K562 (cell line): ENCODE data around the gene ZFYVE1. TPM values are rescaled to one million over a fixed set of nuclear protein-coding genes. Genes with fewer than 3 reads are reported as not detected.

ENCODE experiments used
- ATAC-seq: fragments of 200-7000 bp; cut with Tn5 transposase; 3 replicates; pipeline ENCODE4 v1.9.1; 2020; ENCODE audit warnings: moderate library complexity
- BruUV-seq: library from RNA; stranded (reverse); fragments of 400-500 nt; replicated peaks from 2 replicates; lab custom pipeline; 2021; lab: Mats Ljungman, UMichigan
- CTCF ChIA-PET: fragments of 300-600 bp; formaldehyde crosslinking; extraction: SDS; loops from one replicate; lab custom pipeline; 2021; ENCODE audit warnings: low intra/inter-chr PET ratio; lab: Yijun Ruan, JAX
- POLR2A ChIA-PET: fragments of 300-600, 350-650 bp; sonication (Branson Sonifier 250); formaldehyde crosslinking; extraction: SDS; loops from one replicate; lab custom pipeline; 2021; ENCODE audit warnings: antibody characterized with exemption, inconsistent platforms; lab: Yijun Ruan, JAX
- DNase-seq, 4 experiments: peaks; one replicate each; pipeline versions ENCODE4 v3.0.0 to v3.0.0-alpha.2; 2011 to 2018; ENCODE audit warnings: low spot score in 3 of 4, mixed read lengths in 3 of 4; ENCODE audit errors: extremely low read depth in 1 of 4
- FAIRE-seq: peaks from 2 replicates; lab custom pipeline; 2011; peaks lifted over from hg19 to GRCh38; lab: Jason Lieb, UNC
- H2AFZ ChIP-seq: 2 replicates; pipeline ENCODE4 v1.6.0; 2011; ENCODE audit warnings: low read depth, low read length, control low read depth, inconsistent platforms
- H3K27ac ChIP-seq: fragments of 200-600 bp; 3 replicates; pipeline ENCODE4 v1.8.0; 2011; ENCODE audit warnings: low read depth, mild to moderate bottlenecking, control low read depth, inconsistent platforms, low read length, moderate library complexity, mixed read lengths; ENCODE audit errors: extremely low read depth
- H3K27me3 ChIP-seq, 2 experiments: fragments of 300-600 bp in 1 of 2; 2 replicates in 1 of 2; 3 replicates in 1 of 2; pipeline versions ENCODE4 v1.6.0 to v1.8.0; 2011; ENCODE audit warnings: inconsistent platforms in 2 of 2, low read length in 2 of 2, mild to moderate bottlenecking in 1 of 2, mixed read lengths in 1 of 2, moderate library complexity in 1 of 2; ENCODE audit not compliant: control insufficient read depth in 2 of 2, insufficient read depth in 2 of 2
- H3K36me3 ChIP-seq: fragments of 300-600 bp; 3 replicates; pipeline ENCODE4 v1.8.0; 2011; ENCODE audit warnings: mild to moderate bottlenecking, low read length, inconsistent platforms; ENCODE audit not compliant: control insufficient read depth, insufficient read depth
- H3K4me1 ChIP-seq, 2 experiments: fragments of 200-600 bp in 1 of 2; replicated peaks in 1 of 2; 2 replicates in 1 of 2; 3 replicates in 1 of 2; pipeline versions ENCODE4 v1.5.1 to v1.8.0; 2011; ENCODE audit warnings: inconsistent platforms in 2 of 2, low read length in 2 of 2, mild to moderate bottlenecking in 1 of 2, mixed read lengths in 1 of 2, moderate library complexity in 1 of 2; ENCODE audit not compliant: control insufficient read depth in 2 of 2, insufficient read depth in 2 of 2
- H3K4me2 ChIP-seq: 2 replicates; pipeline ENCODE4 v1.6.1; 2011; ENCODE audit warnings: low read length, control low read depth, inconsistent platforms, mixed read lengths; ENCODE audit not compliant: insufficient read depth
- H3K4me3 ChIP-seq: fragments of 200-600 bp; sonication (generic), shearing (Covaris generic); 2 replicates; pipeline ENCODE4 v1.5.1; 2016; ENCODE audit warnings: control low read depth, inconsistent platforms
- H3K79me2 ChIP-seq: fragments of 200-600 bp; 3 replicates; pipeline ENCODE4 v1.8.0; 2011; ENCODE audit warnings: low read length, inconsistent platforms; ENCODE audit not compliant: control insufficient read depth, insufficient read depth
- H3K9ac ChIP-seq, 2 experiments: 2 replicates each; pipeline versions ENCODE4 v1.6.0 to v1.6.1; 2011; ENCODE audit warnings: low read depth in 2 of 2, low read length in 2 of 2, control low read depth in 1 of 2, inconsistent platforms in 1 of 2, mild to moderate bottlenecking in 1 of 2, mixed read lengths in 1 of 2; ENCODE audit not compliant: insufficient read depth in 1 of 2
- H3K9me1 ChIP-seq: one replicate; pipeline ENCODE4 v1.6.0; 2011; ENCODE audit warnings: inconsistent platforms, mild to moderate bottlenecking, low read length, moderate library complexity; ENCODE audit not compliant: control insufficient read depth, insufficient read depth
- H3K9me3 ChIP-seq: replicated peaks from 2 replicates; pipeline ENCODE4 v1.5.1; 2011; ENCODE audit warnings: low read depth, low read length, inconsistent platforms; ENCODE audit not compliant: control insufficient read depth, insufficient read depth
- H4K20me1 ChIP-seq: replicated peaks from 2 replicates; pipeline ENCODE4 v1.6.1; 2011; ENCODE audit warnings: low read length, inconsistent platforms, mixed read lengths; ENCODE audit not compliant: control insufficient read depth, insufficient read depth
- CHD1 ChIP-seq: fragments of 200-600 bp; sonication (generic); IDR thresholded peaks from one replicate; pipeline ENCODE4 v1.6.1; 2012; ENCODE audit warnings: mild to moderate bottlenecking, moderate library complexity, low read length, inconsistent platforms
- ELF1 ChIP-seq: fragments of 200-800 bp; sonication (Bioruptor generic); IDR thresholded peaks from 2 replicates; pipeline ENCODE4 v1.6.1; 2016; ENCODE audit warnings: missing genetic modification characterization, missing compliant biosample characterization
- FOSL1 ChIP-seq: fragments of 200-800 bp; sonication (Bioruptor generic); conservative IDR thresholded peaks from 2 replicates; pipeline ENCODE4 v1.6.1; 2016; ENCODE audit warnings: missing genetic modification characterization, missing compliant biosample characterization
- KLF13 ChIP-seq: fragments of 450-650 bp; IDR thresholded peaks from 2 replicates; pipeline ENCODE4 v1.6.1; 2016; ENCODE audit warnings: missing genetic modification characterization, low read depth, mild to moderate bottlenecking, missing compliant biosample characterization, moderate library complexity, borderline replicate concordance
- MEF2A ChIP-seq: IDR thresholded peaks from 2 replicates; pipeline ENCODE4 v1.6.1; 2011; ENCODE audit warnings: low read depth, mild to moderate bottlenecking, low read length, moderate library complexity; ENCODE audit not compliant: control insufficient read depth
- NR1H2 ChIP-seq: sonication (generic); formaldehyde crosslinking; IDR thresholded peaks from 2 replicates; pipeline ENCODE4 v1.4.0; 2020; ENCODE audit warnings: mild to moderate bottlenecking, missing genetic modification reagents
- POLR2G ChIP-seq: fragments of 200-400 bp; formaldehyde crosslinking; IDR thresholded peaks from 2 replicates; pipeline ENCODE4 v1.6.1; 2017; ENCODE audit warnings: low read depth, mild to moderate bottlenecking, antibody characterized with exemption, low read length, moderate library complexity
- RBM15 ChIP-seq: fragments of 200-400 bp; formaldehyde crosslinking; IDR thresholded peaks from 2 replicates; pipeline ENCODE4 v1.6.1; 2018; ENCODE audit warnings: mild to moderate bottlenecking, low read length, moderate library complexity; ENCODE audit not compliant: insufficient read depth
- ZNF184 ChIP-seq: sonication (generic); formaldehyde crosslinking; IDR thresholded peaks from 2 replicates; pipeline ENCODE4 v1.5.0; 2020; ENCODE audit warnings: missing genetic modification reagents
- ZNF197 ChIP-seq: fragments of 200-800 bp; sonication (Bioruptor generic); IDR thresholded peaks from 2 replicates; pipeline ENCODE4 v1.6.1; 2016; ENCODE audit warnings: low read depth, missing genetic modification characterization, missing compliant biosample characterization
- WGBS: fragments of 100-300 bp; shearing (Covaris generic); methylation state at CpG from one replicate; pipeline ENCODE4 v1.1.6; 2016; ENCODE audit warnings: low coverage, mixed read lengths; ENCODE audit not compliant: insufficient coverage; ENCODE audit errors: missing lambda C conversion rate; 5-methylcytosine and 5-hydroxymethylcytosine counted together
- in situ Hi-C: fragments of 300-500 bp; cut with MboI; formaldehyde crosslinking; loops from 4 replicates; pipeline ENCODE4 v1.15.0; 2018; ENCODE audit warnings: inconsistent platforms, mixed read lengths
- intact Hi-C: fragments of 100-400 bp; cut with micrococcal nuclease; formaldehyde crosslinking; loops from 2 replicates; pipeline ENCODE4 v1.14.2; 2022
- polyA plus RNA-seq, 8 experiments: library from polyadenylated mRNA; depleted of rRNA in 4 of 8; stranded (reverse) in 5 of 8; unstranded in 3 of 8; fragments of >200 nt; fragmentation: Nextera tagmentation in 2 of 8; fragmentation: Illumina TruSeq in 1 of 8; extraction: Ambion mirVana in 2 of 8; extraction: Trizol in 1 of 8; gene quantifications; 2 replicates each; pipeline versions ENCODE4 v1.2.1 to v1.2.3, GENCODE V29; 2011 to 2014; ENCODE audit warnings: inconsistent platforms in 1 of 8, missing spikeins in 1 of 8
- total RNA-seq, 7 experiments: library from RNA; depleted of rRNA in 6 of 7; stranded (reverse); fragments of >200 nt in 6 of 7; fragmentation: Illumina TruSeq in 2 of 7; extraction: Trizol in 2 of 7; gene quantifications; 2 replicates each; pipeline versions ENCODE4 v1.2.1 to v1.2.3, GENCODE V29; 2011 to 2021; ENCODE audit warnings: low replicate concordance in 1 of 7
- TF ChIP-seq, protein P1 (sequence below), 2 experiments: fragments of 450-650 bp; formaldehyde crosslinking in 1 of 2; IDR thresholded peaks; 2 replicates each; pipeline versions ENCODE4 v1.4.0 to v1.6.1; 2014 to 2020; ENCODE audit warnings: mild to moderate bottlenecking in 2 of 2, borderline replicate concordance in 1 of 2, low read depth in 1 of 2
- TF ChIP-seq, protein P2 (sequence below): sonication (generic); formaldehyde crosslinking; IDR thresholded peaks from 2 replicates; pipeline ENCODE4 v1.9.0; 2022; ENCODE audit warnings: mild to moderate bottlenecking, missing genetic modification reagents

ZFYVE1 gene
- total and polyA plus RNA-seq, 9 of the 15 experiments (the other 6 are each of a cell fraction or from before 2014, with no cell fraction given), result 0.62 to 5.5 (median 3.4) TPM

DNA sequence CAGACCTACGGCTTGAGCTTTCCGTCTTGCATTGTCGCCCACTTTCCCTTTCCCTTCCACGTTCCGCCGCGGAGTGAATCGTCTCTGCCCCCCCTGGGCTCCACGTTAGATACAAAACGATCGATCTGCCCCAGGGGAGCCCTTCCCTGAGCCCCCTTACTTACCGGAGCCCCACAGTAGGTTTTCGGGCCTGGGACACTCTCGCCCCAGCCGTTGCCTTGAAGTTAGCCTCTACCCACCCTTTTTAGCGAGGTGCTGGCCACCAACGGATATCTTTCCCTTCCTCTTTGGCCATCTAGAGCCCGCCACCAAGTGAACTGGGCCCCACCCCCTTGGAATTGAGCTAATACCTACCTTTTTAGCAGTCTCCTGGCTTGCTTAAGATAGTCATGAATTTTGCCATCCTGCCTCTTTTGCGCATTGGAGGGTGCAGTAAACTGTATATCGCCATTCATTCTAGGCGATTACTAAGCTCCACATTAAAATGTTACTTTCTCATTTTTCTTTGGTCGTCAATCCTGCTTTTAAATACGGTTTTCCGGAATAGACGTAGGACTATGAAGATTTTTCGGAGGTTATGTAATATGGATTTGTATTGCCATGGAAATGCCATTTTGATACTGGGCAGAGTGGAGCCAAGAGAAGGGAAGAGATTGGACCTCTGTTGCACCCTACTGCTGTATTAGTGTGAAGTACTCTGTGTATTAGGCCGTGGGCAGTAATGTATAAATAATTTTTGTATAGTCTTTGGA is 32.2 kb upstream of the ZFYVE1 start:
- Histone ChIP-seq H3K4me2 (peak overlapping the region; percentile 81), H3K9me1 (no peaks in the 10 kb centered on the region), H3K79me2 (peaks cover 65% of the 10 kb centered on the region), H4K20me1 (peaks cover 7% of the 10 kb centered on the region; the same call in 1 of the 2 replicates), H3K9ac (peak overlapping the region; percentile 99), H2AFZ (peak overlapping the region; percentile 79), H3K4me1 (peaks cover 4 to 10% of the 10 kb centered on the region in 2 experiments; a peak in 3 of 5 replicates), H3K27me3 (no peaks in the 10 kb centered on the region), H3K4me3 (peak overlapping the region; percentile 96), H3K36me3 (peaks cover 35% of the 10 kb centered on the region; the same call in 2 of the 3 replicates), H3K27ac (peak overlapping the region; percentile 98), H3K9me3 (no peaks in the 10 kb centered on the region)
- DNase-seq (peak in 2 of 4 experiments; percentile 55 to 61), ATAC-seq (peak; percentile 73), FAIRE-seq (peak; percentile 23)
- under 1% methylated on average over 24 of the region's 27 CpGs for WGBS
- BruUV-seq, result TSS peak; percentile 58
- in situ Hi-C loops, result no loop called here
- intact Hi-C loops, result no loop called here
- ChIA-PET CTCF (no interaction called here), POLR2A (interaction anchor here (0.5 to 2.2 kb wide), 20 partner anchors 9 to 1667 kb away, joined by 3 to 16 read pairs (median 4); partner anchors contain the start of genes DCAF4, NUMB and ZFYVE1)
- TF ChIP-seq ZNF184 (CRISPR knock-in tag) (no peak), MEF2A (no peak), NR1H2 (CRISPR knock-in tag) (no peak), ELF1 (tag) (no peak), RBM15 (no peak), KLF13 (tag) (peak; percentile 52; the same call in 1 of the 2 replicates), ZNF197 (CRISPR knock-in tag) (no peak), FOSL1 (tag) (no peak), POLR2G (no peak), CHD1 (peak; percentile 47)
- TF ChIP-seq, protein P1, sequence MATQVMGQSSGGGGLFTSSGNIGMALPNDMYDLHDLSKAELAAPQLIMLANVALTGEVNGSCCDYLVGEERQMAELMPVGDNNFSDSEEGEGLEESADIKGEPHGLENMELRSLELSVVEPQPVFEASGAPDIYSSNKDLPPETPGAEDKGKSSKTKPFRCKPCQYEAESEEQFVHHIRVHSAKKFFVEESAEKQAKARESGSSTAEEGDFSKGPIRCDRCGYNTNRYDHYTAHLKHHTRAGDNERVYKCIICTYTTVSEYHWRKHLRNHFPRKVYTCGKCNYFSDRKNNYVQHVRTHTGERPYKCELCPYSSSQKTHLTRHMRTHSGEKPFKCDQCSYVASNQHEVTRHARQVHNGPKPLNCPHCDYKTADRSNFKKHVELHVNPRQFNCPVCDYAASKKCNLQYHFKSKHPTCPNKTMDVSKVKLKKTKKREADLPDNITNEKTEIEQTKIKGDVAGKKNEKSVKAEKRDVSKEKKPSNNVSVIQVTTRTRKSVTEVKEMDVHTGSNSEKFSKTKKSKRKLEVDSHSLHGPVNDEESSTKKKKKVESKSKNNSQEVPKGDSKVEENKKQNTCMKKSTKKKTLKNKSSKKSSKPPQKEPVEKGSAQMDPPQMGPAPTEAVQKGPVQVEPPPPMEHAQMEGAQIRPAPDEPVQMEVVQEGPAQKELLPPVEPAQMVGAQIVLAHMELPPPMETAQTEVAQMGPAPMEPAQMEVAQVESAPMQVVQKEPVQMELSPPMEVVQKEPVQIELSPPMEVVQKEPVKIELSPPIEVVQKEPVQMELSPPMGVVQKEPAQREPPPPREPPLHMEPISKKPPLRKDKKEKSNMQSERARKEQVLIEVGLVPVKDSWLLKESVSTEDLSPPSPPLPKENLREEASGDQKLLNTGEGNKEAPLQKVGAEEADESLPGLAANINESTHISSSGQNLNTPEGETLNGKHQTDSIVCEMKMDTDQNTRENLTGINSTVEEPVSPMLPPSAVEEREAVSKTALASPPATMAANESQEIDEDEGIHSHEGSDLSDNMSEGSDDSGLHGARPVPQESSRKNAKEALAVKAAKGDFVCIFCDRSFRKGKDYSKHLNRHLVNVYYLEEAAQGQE (IDR thresholded peaks at IDR 0.05; ENCODE audit: borderline replicate concordance), result no peak
- TF ChIP-seq, protein P1 (CRISPR knock-in tag; IDR thresholded peaks at IDR 0.05; ENCODE audit: low read depth), result no peak
- TF ChIP-seq, protein P2, sequence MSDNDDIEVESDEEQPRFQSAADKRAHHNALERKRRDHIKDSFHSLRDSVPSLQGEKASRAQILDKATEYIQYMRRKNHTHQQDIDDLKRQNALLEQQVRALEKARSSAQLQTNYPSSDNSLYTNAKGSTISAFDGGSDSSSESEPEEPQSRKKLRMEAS (CRISPR knock-in tag), result no peak
